Osteoblast (primary cell): ENCODE data around the gene ZSWIM6. TPM values are rescaled to one million over a fixed set of nuclear protein-coding genes. Genes with fewer than 3 reads are reported as not detected.

Experiments used
- DNase-seq: peaks from one replicate; pipeline ENCODE4 v3.0.0; 2011; ENCODE audit warnings: low spot score, mixed read lengths; ENCODE audit not compliant: insufficient read length; ENCODE audit errors: missing footprints
- H2AFZ ChIP-seq: 2 replicates; pipeline ENCODE4 v1.6.0; 2011; ENCODE audit warnings: mild to moderate bottlenecking, low read length
- H3K27ac ChIP-seq: 2 replicates; pipeline ENCODE4 v1.5.1; 2011; ENCODE audit warnings: mild to moderate bottlenecking, low read depth, low read length, moderate library complexity
- H3K27me3 ChIP-seq: 2 replicates; pipeline ENCODE4 v1.6.0; 2012; ENCODE audit warnings: mild to moderate bottlenecking, control low read depth, inconsistent platforms, low read length, moderate library complexity; ENCODE audit not compliant: insufficient read depth
- H3K36me3 ChIP-seq: 2 replicates; pipeline ENCODE4 v1.5.1; 2011; ENCODE audit warnings: mild to moderate bottlenecking, low read length, control low read depth, moderate library complexity; ENCODE audit not compliant: insufficient read depth
- H3K4me1 ChIP-seq: 2 replicates; pipeline ENCODE4 v1.5.1; 2011; ENCODE audit warnings: mild to moderate bottlenecking, low read length, control low read depth, moderate library complexity; ENCODE audit not compliant: insufficient read depth
- H3K4me2 ChIP-seq: 2 replicates; pipeline ENCODE4 v1.6.0; 2011; ENCODE audit warnings: mild to moderate bottlenecking, low read length; ENCODE audit not compliant: insufficient read depth
- H3K4me3 ChIP-seq: fragments of 200-600 bp; sonication (generic); 3 replicates; pipeline ENCODE4 v1.5.1; 2012; ENCODE audit warnings: mild to moderate bottlenecking, low read length, inconsistent platforms; ENCODE audit not compliant: insufficient read depth
- H3K79me2 ChIP-seq: 2 replicates; pipeline ENCODE4 v1.6.0; 2012; ENCODE audit warnings: mild to moderate bottlenecking, low read length, control low read depth, inconsistent platforms; ENCODE audit not compliant: insufficient read depth
- H3K9me3 ChIP-seq: 2 replicates; pipeline ENCODE4 v1.5.1; 2011; ENCODE audit warnings: low read depth, low read length, control low read depth
- H4K20me1 ChIP-seq: 2 replicates; pipeline ENCODE4 v1.6.0; 2012; ENCODE audit warnings: mild to moderate bottlenecking, low read length, control low read depth; ENCODE audit not compliant: insufficient read depth
- total RNA-seq: library from RNA; depleted of rRNA; stranded (reverse); fragments of >200 nt; gene quantifications from 2 replicates; pipeline ENCODE4 v1.2.3, GENCODE V29; 2012
- TF ChIP-seq, protein P1 (sequence below): IDR thresholded peaks from 2 replicates; pipeline ENCODE4 v1.5.1; 2011; ENCODE audit warnings: mild to moderate bottlenecking, low read depth, low read length, moderate library complexity; ENCODE audit errors: extremely low read depth

ZSWIM6 gene
- total RNA-seq, 1 donor, result 10.5 TPM

DNA sequence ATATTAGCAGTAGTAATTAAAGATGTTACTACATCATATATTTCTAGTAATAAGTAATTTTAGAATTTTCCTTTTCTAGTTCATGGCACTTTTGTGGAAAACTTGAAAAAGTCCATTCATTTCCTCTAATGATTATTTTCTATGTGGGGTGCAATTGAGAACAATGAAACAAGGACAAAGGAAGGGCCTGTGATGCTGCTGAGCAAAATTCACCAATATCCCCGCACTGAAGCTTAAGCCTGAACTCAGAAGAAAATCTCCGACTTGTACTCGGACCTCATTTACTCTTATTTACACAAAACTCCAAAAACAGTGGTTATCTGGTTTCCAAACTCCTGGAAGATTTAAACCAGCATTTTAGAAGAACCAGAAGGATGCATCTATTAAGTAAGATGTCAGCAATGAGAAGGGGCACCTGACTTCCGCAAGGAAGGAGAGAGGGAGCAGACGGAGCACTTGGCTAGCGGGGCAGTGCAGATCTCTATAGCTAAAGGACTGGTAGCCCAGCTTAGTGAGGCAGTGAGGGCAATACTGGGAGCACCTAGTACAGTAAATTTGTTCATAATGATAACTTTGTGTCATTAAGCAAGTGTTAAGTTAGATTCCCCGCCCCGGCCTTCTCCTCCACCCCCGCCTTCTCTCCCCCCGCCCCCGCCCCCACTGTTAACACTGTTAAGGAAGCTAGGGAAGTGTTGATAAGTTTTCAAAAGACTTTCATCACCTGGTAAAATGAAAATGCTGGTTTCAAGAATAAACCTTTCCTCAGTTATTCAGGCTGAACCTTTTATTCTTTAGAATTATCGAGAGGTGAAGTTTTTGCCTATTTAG lies 123.3 kb downstream of the ZSWIM6 start:
- Histone ChIP-seq H2AFZ (no peak overlapping the region), H3K36me3 (no peaks in the 10 kb centered on the region), H3K27ac (no peak overlapping the region), H3K4me2 (no peak overlapping the region), H3K4me1 (peaks cover 12% of the 10 kb centered on the region), H4K20me1 (peaks cover 20% of the 10 kb centered on the region), H3K4me3 (no peak overlapping the region), H3K27me3 (no peaks in the 10 kb centered on the region), H3K79me2 (peaks cover 88% of the 10 kb centered on the region), H3K9me3 (no peaks in the 10 kb centered on the region)
- DNase-seq, result no peak
- TF ChIP-seq, protein P1, sequence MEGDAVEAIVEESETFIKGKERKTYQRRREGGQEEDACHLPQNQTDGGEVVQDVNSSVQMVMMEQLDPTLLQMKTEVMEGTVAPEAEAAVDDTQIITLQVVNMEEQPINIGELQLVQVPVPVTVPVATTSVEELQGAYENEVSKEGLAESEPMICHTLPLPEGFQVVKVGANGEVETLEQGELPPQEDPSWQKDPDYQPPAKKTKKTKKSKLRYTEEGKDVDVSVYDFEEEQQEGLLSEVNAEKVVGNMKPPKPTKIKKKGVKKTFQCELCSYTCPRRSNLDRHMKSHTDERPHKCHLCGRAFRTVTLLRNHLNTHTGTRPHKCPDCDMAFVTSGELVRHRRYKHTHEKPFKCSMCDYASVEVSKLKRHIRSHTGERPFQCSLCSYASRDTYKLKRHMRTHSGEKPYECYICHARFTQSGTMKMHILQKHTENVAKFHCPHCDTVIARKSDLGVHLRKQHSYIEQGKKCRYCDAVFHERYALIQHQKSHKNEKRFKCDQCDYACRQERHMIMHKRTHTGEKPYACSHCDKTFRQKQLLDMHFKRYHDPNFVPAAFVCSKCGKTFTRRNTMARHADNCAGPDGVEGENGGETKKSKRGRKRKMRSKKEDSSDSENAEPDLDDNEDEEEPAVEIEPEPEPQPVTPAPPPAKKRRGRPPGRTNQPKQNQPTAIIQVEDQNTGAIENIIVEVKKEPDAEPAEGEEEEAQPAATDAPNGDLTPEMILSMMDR, result no peak

DNA sequence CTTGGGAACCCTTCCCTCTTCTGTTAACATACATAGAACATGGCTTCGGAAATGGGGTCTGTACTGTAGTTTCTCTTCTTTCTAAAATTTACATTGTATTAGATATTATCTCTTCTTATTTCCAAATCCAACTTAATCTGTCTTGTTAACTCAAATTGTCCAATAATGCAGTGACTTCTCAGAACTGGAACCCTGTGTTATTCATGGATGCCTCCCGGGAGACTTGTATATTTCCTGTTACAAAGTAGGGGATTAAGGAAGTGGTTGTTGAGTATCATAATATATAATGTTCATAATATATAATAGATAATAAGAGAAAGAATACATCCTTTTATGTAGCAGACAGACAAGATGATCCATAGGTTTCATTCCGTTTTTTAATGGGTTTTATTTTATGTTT lies 128.4 kb downstream of the ZSWIM6 start:
- no peaks in the 10 kb centered on the region for H3K36me3 ChIP-seq
- no peaks in the 10 kb centered on the region for H3K4me1 ChIP-seq
- H3K4me3 ChIP-seq, result no peak overlapping the region
- no peak overlapping the region for H2AFZ ChIP-seq
- H3K27me3 ChIP-seq, result no peaks in the 10 kb centered on the region
- no peak for DNase-seq
- H3K4me2 ChIP-seq, result no peak overlapping the region
- H3K27ac ChIP-seq, result no peak overlapping the region
- H4K20me1 ChIP-seq, result peaks cover 33% of the 10 kb centered on the region
- H3K79me2 ChIP-seq, result peaks cover 89% of the 10 kb centered on the region
- TF ChIP-seq, protein P1, result no peak
- H3K9me3 ChIP-seq, result no peaks in the 10 kb centered on the region

DNA sequence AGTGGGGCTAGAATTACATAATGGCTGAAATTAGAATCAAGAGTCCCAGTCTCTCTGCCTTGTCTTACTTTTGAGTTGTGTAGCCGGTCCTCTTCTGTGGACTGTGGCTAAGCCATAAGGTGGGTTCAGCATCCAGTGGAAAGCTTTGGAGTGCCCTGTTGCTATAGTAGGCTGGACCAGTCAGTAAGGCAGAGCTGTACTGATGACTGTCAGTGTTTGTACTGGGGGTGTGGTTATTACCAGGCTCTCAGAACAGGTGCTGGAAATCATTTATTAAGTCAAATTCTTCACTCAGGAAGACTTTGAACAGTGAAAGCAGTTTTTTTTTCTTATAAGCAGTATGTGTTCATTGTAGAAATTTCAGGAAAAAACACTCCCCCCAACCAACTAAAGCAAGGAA lies 129.4 kb downstream of the ZSWIM6 start:
- TF ChIP-seq, protein P1, result no peak
- Histone ChIP-seq H3K4me1 (peaks cover 2% of the 10 kb centered on the region), H3K36me3 (no peaks in the 10 kb centered on the region), H2AFZ (no peak overlapping the region), H3K4me3 (no peak overlapping the region), H3K79me2 (peaks cover 90% of the 10 kb centered on the region), H4K20me1 (peaks cover 40% of the 10 kb centered on the region), H3K27ac (no peak overlapping the region), H3K9me3 (no peaks in the 10 kb centered on the region), H3K4me2 (no peak overlapping the region), H3K27me3 (no peaks in the 10 kb centered on the region)
- DNase-seq, result no peak

DNA sequence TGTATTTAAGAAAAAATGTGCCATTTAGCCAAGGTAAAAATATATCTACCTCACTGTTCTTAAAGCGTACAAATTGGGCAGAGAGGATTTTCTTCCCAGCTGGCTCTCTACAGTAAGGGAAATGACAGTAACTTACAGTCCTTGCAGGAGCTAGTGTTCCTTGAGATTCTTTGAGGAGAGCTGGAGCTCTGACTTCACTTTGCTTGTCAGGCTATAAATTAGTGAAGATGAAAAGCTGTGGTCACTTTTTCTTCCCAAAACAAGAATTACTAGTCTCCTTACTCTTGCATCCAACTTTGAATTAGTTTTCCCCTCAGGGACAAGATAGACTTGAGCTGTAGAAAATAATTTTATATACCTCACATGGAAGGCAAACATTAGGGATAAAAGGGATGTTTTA lies 129.9 kb downstream of the ZSWIM6 start:
- no peak overlapping the region for H3K4me2 ChIP-seq
- no peaks in the 10 kb centered on the region for H3K27me3 ChIP-seq
- no peaks in the 10 kb centered on the region for H3K9me3 ChIP-seq
- H3K27ac ChIP-seq, result no peak overlapping the region
- peaks cover 92% of the 10 kb centered on the region for H3K79me2 ChIP-seq
- peaks cover 44% of the 10 kb centered on the region for H4K20me1 ChIP-seq
- no peak for DNase-seq
- no peaks in the 10 kb centered on the region for H3K36me3 ChIP-seq
- peaks cover 5% of the 10 kb centered on the region for H3K4me1 ChIP-seq
- TF ChIP-seq, protein P1, result no peak
- no peak overlapping the region for H2AFZ ChIP-seq
- no peak overlapping the region for H3K4me3 ChIP-seq
